T-helper 22 cell (primary cell): ENCODE data around the gene RUVBL1.
"Not testable (repeated sequence)": the region's sequence is repeated elsewhere in the genome, so short reads cannot be mapped to it uniquely, and the experiment has no call there.

Source experiments
- DNase-seq: peaks from one replicate; pipeline ENCODE4 v3.0.0-alpha.2; 2020; ENCODE audit warnings: low read depth

Gene RUVBL1

GRCh38 chr3:128123538-128124368 is at the start of gene RUVBL1:
TSS of gene RUVBL1 (minus strand) at chr3:128123812. CDS start at chr3:128123724, 88 bp downstream.
- peak; percentile 96 for DNase-seq

GRCh38 chr3:128173200-128173599 is 49.6 kb upstream of the RUVBL1 start:
- DNase-seq: no peak

GRCh38 chr3:128170866-128171516 is 47.4 kb upstream of the RUVBL1 start:
- no peak for DNase-seq

- DNase-seq: no peak
Measured at GRCh38 chr3:128168836-128169235, 45.2 kb upstream of the RUVBL1 start.

- DNase-seq: no peak
Measured at GRCh38 chr3:128167973-128168674, 44.5 kb upstream of the RUVBL1 start.

GRCh38 chr3:128167646-128167972 is 44.0 kb upstream of the RUVBL1 start:
- no peak for DNase-seq

- DNase-seq: no peak
Measured at GRCh38 chr3:128166971-128167453, 43.4 kb upstream of the RUVBL1 start.

- no peak for DNase-seq
Measured at GRCh38 chr3:128163432-128163831, 39.8 kb upstream of the RUVBL1 start.

- DNase-seq: no peak
Measured at GRCh38 chr3:128160661-128161060, 37.0 kb upstream of the RUVBL1 start.

- DNase-seq: no peak
Measured at GRCh38 chr3:128155616-128156360, 32.2 kb upstream of the RUVBL1 start.

GRCh38 chr3:128154354-128154753 is 30.7 kb upstream of the RUVBL1 start:
- not testable (repeated sequence) for DNase-seq

- peak; percentile 71 for DNase-seq
Measured at GRCh38 chr3:128153156-128154041, 29.8 kb upstream of the RUVBL1 start, which contains the start of gene EEFSEC. TSS of gene EEFSEC (plus strand) at chr3:128153481. CDS start at chr3:128153508, 27 bp downstream.

- DNase-seq: no peak
Measured at GRCh38 chr3:128152419-128153155, 29.0 kb upstream of the RUVBL1 start.

GRCh38 chr3:128151758-128152274 is 28.2 kb upstream of the RUVBL1 start:
- DNase-seq: no peak

GRCh38 chr3:128149650-128150049 is 26.0 kb upstream of the RUVBL1 start:
- DNase-seq: no peak

- DNase-seq: no peak
Measured at GRCh38 chr3:128146201-128146600, 22.6 kb upstream of the RUVBL1 start.

- no peak for DNase-seq
Measured at GRCh38 chr3:128145279-128145678, 21.7 kb upstream of the RUVBL1 start.

- DNase-seq: no peak
Measured at GRCh38 chr3:128144512-128145187, 21.0 kb upstream of the RUVBL1 start.

GRCh38 chr3:128143496-128143895 is 19.9 kb upstream of the RUVBL1 start:
- no peak for DNase-seq
